A549 (cell line): Measurements from ENCODE around the gene C17orf113. TPM values are rescaled to one million over a fixed set of nuclear protein-coding genes. Genes with fewer than 3 reads are reported as not detected.
"Not testable (repeated sequence)": the region's sequence is repeated elsewhere in the genome, so short reads cannot be mapped to it uniquely, and the experiment has no call there.

ENCODE experiments used
- ATAC-seq, 2 experiments: fragments of 200-7000 bp in 1 of 2; fragments of >200 bp in 1 of 2; cut with Nextera tagmentation in 1 of 2; cut with Tn5 transposase in 1 of 2; 3 replicates each; pipeline versions ENCODE4 v1.8.0 to v1.9.1; 2018 to 2020; ENCODE audit warnings: mild to moderate bottlenecking in 1 of 2, moderate library complexity in 1 of 2
- CTCF ChIA-PET: fragments of 300-600 bp; sonication (Branson Sonifier 250); formaldehyde crosslinking; extraction: SDS; loops from one replicate; lab custom pipeline; 2021; ENCODE audit warnings: antibody characterized with exemption, inconsistent platforms; lab: Yijun Ruan, JAX
- POLR2A ChIA-PET: fragments of 350-600 bp; formaldehyde crosslinking; extraction: SDS; loops from one replicate; lab custom pipeline; 2021; ENCODE audit warnings: antibody characterized with exemption, inconsistent platforms; lab: Yijun Ruan, JAX
- DNase-seq, 2 experiments: peaks; one replicate each; pipeline versions ENCODE4 v3.0.0 to v3.0.0-alpha.2; 2011 to 2016; ENCODE audit warnings: low read depth in 1 of 2, low spot score in 1 of 2
- FAIRE-seq: peaks from 2 replicates; lab custom pipeline; 2011; peaks lifted over from hg19 to GRCh38; lab: Jason Lieb, UNC
- H3K27ac ChIP-seq, 2 experiments: fragments of >200 bp; sonication (Bioruptor Twin); formaldehyde crosslinking; 3 replicates each; pipeline ENCODE4 v1.5.1; 2016 to 2017
- H3K4me1 ChIP-seq: fragments of >200 bp; sonication (Bioruptor Twin); formaldehyde crosslinking; 3 replicates; pipeline ENCODE4 v1.6.1; 2016
- H3K4me2 ChIP-seq: fragments of >200 bp; sonication (Bioruptor Twin); formaldehyde crosslinking; 3 replicates; pipeline ENCODE4 v1.6.1; 2016
- H3K4me3 ChIP-seq: fragments of >200 bp; sonication (Bioruptor Twin); formaldehyde crosslinking; 3 replicates; pipeline ENCODE4 v1.5.1; 2016
- H3K9me3 ChIP-seq: fragments of >200 bp; sonication (Bioruptor Twin); formaldehyde crosslinking; 3 replicates; pipeline ENCODE4 v1.6.1; 2016
- BHLHE40 ChIP-seq: IDR thresholded peaks from 2 replicates; pipeline ENCODE4 v1.6.1; 2012; ENCODE audit warnings: low read depth, low read length, inconsistent platforms
- CEBPB ChIP-seq, 2 experiments: fragments of >200 bp in 1 of 2; sonication (Bioruptor Twin) in 1 of 2; formaldehyde crosslinking in 1 of 2; IDR thresholded peaks; 2 replicates each; pipeline ENCODE4 v1.6.1; 2012 to 2016
- CHD2 ChIP-seq: fragments of 150-350 bp; IDR thresholded peaks from 2 replicates; pipeline ENCODE4 v1.6.1; 2014; ENCODE audit warnings: low read length; ENCODE audit not compliant: partially characterized antibody
- EHMT2 ChIP-seq: fragments of 200-600 bp; sonication (generic); IDR thresholded peaks from 2 replicates; pipeline ENCODE4 v1.6.1; 2016; ENCODE audit warnings: antibody characterized with exemption, low read depth, mild to moderate bottlenecking, moderate library complexity
- FOSB ChIP-seq: fragments of 250-450 bp; sonication (Bioruptor Pico); IDR thresholded peaks from 2 replicates; pipeline ENCODE4 v1.5.0; 2020; ENCODE audit warnings: mild to moderate bottlenecking, moderate library complexity
- HOXB13 ChIP-seq: fragments of 250-450 bp; sonication (Bioruptor Pico); IDR thresholded peaks from 2 replicates; pipeline ENCODE4 v1.5.0; 2020; ENCODE audit warnings: low read depth, mild to moderate bottlenecking, moderate library complexity
- JUN ChIP-seq, 2 experiments: fragments of >200 bp; sonication (Bioruptor Twin); formaldehyde crosslinking; IDR thresholded peaks; 2 replicates in 1 of 2; 3 replicates in 1 of 2; pipeline ENCODE4 v1.6.1; 2016 to 2017
- JUNB ChIP-seq: fragments of >200 bp; sonication (Bioruptor Twin); formaldehyde crosslinking; IDR thresholded peaks from 2 replicates; pipeline ENCODE4 v1.6.1; 2016
- NFE2L2 ChIP-seq: fragments of 150-350 bp; conservative IDR thresholded peaks from 2 replicates; pipeline ENCODE4 v1.6.1; 2014; ENCODE audit warnings: low read length
- NPAS2 ChIP-seq: fragments of 250-450 bp; sonication (Bioruptor Pico); IDR thresholded peaks from 2 replicates; pipeline ENCODE4 v1.8.0; 2022; ENCODE audit warnings: mild to moderate bottlenecking, moderate library complexity, borderline replicate concordance
- NR3C1 ChIP-seq: fragments of >200 bp; sonication (Bioruptor Twin); formaldehyde crosslinking; IDR thresholded peaks from 3 replicates; pipeline ENCODE4 v1.6.1; 2017
- RFX5 ChIP-seq: fragments of 450-650 bp; IDR thresholded peaks from 2 replicates; pipeline ENCODE4 v1.7.1; 2014; ENCODE audit warnings: antibody characterized with exemption, mild to moderate bottlenecking, moderate library complexity
- SMC3 ChIP-seq: fragments of >200 bp; sonication (Bioruptor Twin); formaldehyde crosslinking; IDR thresholded peaks from 3 replicates; pipeline ENCODE4 v1.6.1; 2018; ENCODE audit warnings: inconsistent platforms
- TP53 ChIP-seq: fragments of 250-450 bp; sonication (Bioruptor Pico); IDR thresholded peaks from 2 replicates; pipeline ENCODE4 v1.5.0; 2021; ENCODE audit warnings: mild to moderate bottlenecking, moderate library complexity
- ZSCAN20 ChIP-seq: fragments of 250-450 bp; sonication (Bioruptor Pico); IDR thresholded peaks from 2 replicates; pipeline ENCODE4 v1.8.0; 2022; ENCODE audit warnings: mild to moderate bottlenecking, moderate library complexity
- WGBS: methylation state at CpG from one replicate; pipeline ENCODE4 v1.1.6; 2017; ENCODE audit errors: missing lambda C conversion rate; 5-methylcytosine and 5-hydroxymethylcytosine counted together
- polyA plus RNA-seq, 4 experiments: library from polyadenylated mRNA; depleted of rRNA in 3 of 4; stranded (reverse); fragments of >200 nt; fragmentation: RNase III in 1 of 4; extraction: RNeasy Plus Mini Kit Qiagen cat#74134 plus additional on column Dnase treatment in 1 of 4; gene quantifications; 2 replicates in 3 of 4; 3 replicates in 1 of 4; pipeline ENCODE4 v1.2.3, GENCODE V29; 2011 to 2017
- TF ChIP-seq, protein P1 (sequence below): fragments of >200 bp; sonication (Bioruptor Twin); formaldehyde crosslinking; IDR thresholded peaks from 3 replicates; pipeline ENCODE4 v1.5.1; 2016
- TF ChIP-seq, protein P2 (sequence below): fragments of 450-650 bp; IDR thresholded peaks from 2 replicates; pipeline ENCODE4 v1.6.1; 2014; ENCODE audit warnings: antibody characterized with exemption
- TF ChIP-seq, protein P3 (sequence below): fragments of 250-450 bp; sonication (Bioruptor Pico); IDR thresholded peaks from 2 replicates; pipeline ENCODE4 v1.5.0; 2020; ENCODE audit warnings: low read depth, mild to moderate bottlenecking, moderate library complexity
- TF ChIP-seq, protein P4 (sequence below): IDR thresholded peaks from 2 replicates; pipeline ENCODE4 v1.6.1; 2012
- TF ChIP-seq, protein P5 (sequence below): IDR thresholded peaks from 2 replicates; pipeline ENCODE4 v1.6.1; 2012; ENCODE audit warnings: low read depth, borderline replicate concordance

Gene C17orf113
- polyA plus RNA-seq, 2 of the 4 experiments (the other 2 are of a cell fraction) = 0.67 to 1.0 TPM

DNA sequence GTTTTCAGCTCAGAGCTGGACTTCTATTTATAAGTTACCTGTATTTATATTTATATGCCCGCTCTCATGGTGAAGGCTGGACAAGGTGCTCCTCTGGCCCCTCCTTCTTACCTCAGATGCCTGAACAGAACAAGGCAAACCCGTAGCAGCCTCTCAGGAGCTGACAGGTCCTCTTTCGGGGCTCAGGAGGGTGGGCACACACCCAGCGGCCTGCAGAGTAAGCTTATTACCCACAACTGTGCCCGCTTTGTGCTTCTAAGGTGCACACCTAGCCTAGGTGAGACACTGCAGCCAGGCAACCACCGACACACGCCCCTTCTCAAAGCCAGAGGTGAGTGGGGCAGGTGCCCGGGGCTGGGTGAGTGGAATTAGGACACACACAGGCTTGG is 25.2 kb downstream of the C17orf113 start:
- POLR2A ChIA-PET = interaction anchor here (0.8 to 1.2 kb wide), 2 partner anchors 9 to 59 kb away, joined by 4 read pairs; partner anchors contain the start of gene CNP
- ATAC-seq = peak in 1 of 2 experiments; percentile 12; a peak in 3 of 6 replicates
- Histone ChIP-seq H3K4me2 (peak overlapping the region; percentile 57), H3K9me3 (no peaks in the 10 kb centered on the region), H3K4me3 (no peak overlapping the region), H3K27ac (peak overlapping the region; percentile 42 to 73; a peak in 5 of 6 replicates), H3K4me1 (peaks cover 32% of the 10 kb centered on the region)
- no peak for DNase-seq
- 53% methylated on average over 8 of the region's 8 CpGs for WGBS
- TF ChIP-seq RFX5 = no peak
- TF ChIP-seq, protein P1, sequence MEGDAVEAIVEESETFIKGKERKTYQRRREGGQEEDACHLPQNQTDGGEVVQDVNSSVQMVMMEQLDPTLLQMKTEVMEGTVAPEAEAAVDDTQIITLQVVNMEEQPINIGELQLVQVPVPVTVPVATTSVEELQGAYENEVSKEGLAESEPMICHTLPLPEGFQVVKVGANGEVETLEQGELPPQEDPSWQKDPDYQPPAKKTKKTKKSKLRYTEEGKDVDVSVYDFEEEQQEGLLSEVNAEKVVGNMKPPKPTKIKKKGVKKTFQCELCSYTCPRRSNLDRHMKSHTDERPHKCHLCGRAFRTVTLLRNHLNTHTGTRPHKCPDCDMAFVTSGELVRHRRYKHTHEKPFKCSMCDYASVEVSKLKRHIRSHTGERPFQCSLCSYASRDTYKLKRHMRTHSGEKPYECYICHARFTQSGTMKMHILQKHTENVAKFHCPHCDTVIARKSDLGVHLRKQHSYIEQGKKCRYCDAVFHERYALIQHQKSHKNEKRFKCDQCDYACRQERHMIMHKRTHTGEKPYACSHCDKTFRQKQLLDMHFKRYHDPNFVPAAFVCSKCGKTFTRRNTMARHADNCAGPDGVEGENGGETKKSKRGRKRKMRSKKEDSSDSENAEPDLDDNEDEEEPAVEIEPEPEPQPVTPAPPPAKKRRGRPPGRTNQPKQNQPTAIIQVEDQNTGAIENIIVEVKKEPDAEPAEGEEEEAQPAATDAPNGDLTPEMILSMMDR = peak; percentile 37; the same call in 2 of the 3 replicates
- 0 out of 5 replicates have a peak, but pooled peaks of 1 of the 2 experiments have one; percentile 15 for TF ChIP-seq JUN (IDR thresholded peaks at IDR 0.05)
- no peak for FAIRE-seq
- CTCF ChIA-PET = interaction anchor here (0.5 to 19.4 kb wide), 44 partner anchors 8 to 961 kb away, joined by 3 to 658 read pairs (median 4); partner anchors contain the start of genes C17orf113, CNP, DHX58 and DNAJC7

DNA sequence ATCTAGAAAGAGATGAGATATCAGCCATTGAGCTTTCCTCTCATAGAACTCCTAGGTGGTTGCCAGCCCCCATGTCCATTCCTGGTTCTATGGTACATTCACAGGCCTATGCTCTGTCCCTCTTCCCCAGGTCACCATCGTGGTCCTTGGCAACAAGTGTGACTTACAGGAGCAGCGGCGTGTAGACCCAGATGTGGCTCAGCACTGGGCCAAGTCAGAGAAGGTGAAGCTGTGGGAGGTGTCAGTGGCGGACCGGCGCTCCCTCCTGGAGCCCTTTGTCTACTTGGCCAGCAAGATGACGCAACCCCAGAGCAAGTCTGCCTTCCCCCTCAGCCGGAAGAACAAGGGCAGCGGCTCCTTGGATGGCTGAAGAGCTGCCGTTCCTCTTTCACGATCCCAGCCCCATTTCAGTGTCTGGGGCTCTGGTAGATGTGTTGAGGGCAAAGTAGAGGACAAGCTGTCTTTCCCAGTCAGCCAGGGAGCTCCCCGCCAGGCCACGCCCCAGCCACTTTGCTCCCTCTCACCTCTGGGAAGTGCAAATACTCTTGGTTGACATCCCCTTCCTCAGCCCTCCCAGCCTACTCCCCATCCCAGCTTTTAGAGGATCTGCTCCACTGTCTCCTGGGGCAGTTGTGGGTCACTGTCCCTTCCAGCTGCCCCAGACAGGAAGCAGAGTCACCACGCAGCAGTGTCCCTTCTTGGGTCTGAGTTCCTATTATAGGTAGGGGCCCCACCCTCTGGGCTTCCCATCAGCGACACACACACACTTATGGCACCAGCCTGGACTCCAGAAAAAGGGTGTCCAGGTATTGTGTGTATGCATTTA is 26.7 kb downstream of the C17orf113 start:
- Histone ChIP-seq H3K4me2 (peak overlapping the region; percentile 57; the same call in 2 of the 3 replicates), H3K4me1 (peaks cover 32% of the 10 kb centered on the region), H3K27ac (peak overlapping the region; percentile 42 to 73; a peak in 5 of 6 replicates)
- ChIA-PET CTCF (interaction anchor here (0.6 to 19.4 kb wide), 28 partner anchors 8 to 524 kb away, joined by 3 to 658 read pairs (median 4); partner anchors contain the start of genes C17orf113, CNP, DHX58 and GHDC), POLR2A (no interaction called here)
- WGBS = 93% methylated on average over 15 of the region's 15 CpGs
- FAIRE-seq (no peak), DNase-seq (no peak)
- TF ChIP-seq, protein P2, sequence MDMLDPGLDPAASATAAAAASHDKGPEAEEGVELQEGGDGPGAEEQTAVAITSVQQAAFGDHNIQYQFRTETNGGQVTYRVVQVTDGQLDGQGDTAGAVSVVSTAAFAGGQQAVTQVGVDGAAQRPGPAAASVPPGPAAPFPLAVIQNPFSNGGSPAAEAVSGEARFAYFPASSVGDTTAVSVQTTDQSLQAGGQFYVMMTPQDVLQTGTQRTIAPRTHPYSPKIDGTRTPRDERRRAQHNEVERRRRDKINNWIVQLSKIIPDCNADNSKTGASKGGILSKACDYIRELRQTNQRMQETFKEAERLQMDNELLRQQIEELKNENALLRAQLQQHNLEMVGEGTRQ = no peak
- peak in 1 of 2 experiments; percentile 78; a peak in 2 of 4 replicates for TF ChIP-seq CEBPB (IDR thresholded peaks at IDR 0.05)
- TF ChIP-seq, all 56 proteins: peak for 1
- ATAC-seq = no peak
- no peak overlapping the region for H3K4me3 ChIP-seq
- H3K9me3 ChIP-seq = no peaks in the 10 kb centered on the region

DNA sequence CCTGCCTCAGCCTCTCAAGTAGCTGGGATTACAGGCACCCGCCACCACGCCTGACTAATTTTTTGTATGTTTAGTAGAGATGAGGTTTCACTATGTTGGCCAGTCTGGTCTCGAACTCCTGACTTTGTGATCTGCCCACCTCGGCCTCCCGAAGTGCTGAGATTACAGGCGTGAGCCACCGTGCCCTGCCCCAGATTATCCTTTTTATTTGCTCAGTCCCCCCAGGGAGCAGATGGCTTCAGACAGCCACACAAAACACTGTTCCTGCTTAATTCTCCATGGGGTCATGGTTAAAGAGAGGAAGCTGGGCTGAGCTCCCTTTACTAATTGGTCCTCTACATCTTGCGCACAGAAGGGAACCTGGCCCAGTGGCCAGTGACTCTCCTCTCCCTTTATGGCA is 29.6 kb downstream of the C17orf113 start:
- peak overlapping the region; percentile 73 for H3K4me2 ChIP-seq
- peak overlapping the region; percentile 92 to 93; a peak in 5 of 6 replicates for H3K27ac ChIP-seq
- ATAC-seq, FAIRE-seq, DNase-seq, H3K9me3 ChIP-seq: not testable (repeated sequence)
- H3K4me1 ChIP-seq = peaks cover 39% of the 10 kb centered on the region
- whole genome bisulfite sequencing = 68% methylated on average over 8 of the region's 8 CpGs
- ChIA-PET CTCF (interaction anchor here (1.0 to 19.4 kb wide), 24 partner anchors 9 to 515 kb away, joined by 3 to 658 read pairs (median 6); partner anchors contain the start of genes CNP, DHX58, HSPB9 and KAT2A), POLR2A (interaction anchor here (1.0 to 2.3 kb wide), 3 partner anchors 18 to 93 kb away, joined by 4 to 5 read pairs (median 5); partner anchors contain the start of gene CNP)
- H3K4me3 ChIP-seq = peak overlapping the region; percentile 93

DNA sequence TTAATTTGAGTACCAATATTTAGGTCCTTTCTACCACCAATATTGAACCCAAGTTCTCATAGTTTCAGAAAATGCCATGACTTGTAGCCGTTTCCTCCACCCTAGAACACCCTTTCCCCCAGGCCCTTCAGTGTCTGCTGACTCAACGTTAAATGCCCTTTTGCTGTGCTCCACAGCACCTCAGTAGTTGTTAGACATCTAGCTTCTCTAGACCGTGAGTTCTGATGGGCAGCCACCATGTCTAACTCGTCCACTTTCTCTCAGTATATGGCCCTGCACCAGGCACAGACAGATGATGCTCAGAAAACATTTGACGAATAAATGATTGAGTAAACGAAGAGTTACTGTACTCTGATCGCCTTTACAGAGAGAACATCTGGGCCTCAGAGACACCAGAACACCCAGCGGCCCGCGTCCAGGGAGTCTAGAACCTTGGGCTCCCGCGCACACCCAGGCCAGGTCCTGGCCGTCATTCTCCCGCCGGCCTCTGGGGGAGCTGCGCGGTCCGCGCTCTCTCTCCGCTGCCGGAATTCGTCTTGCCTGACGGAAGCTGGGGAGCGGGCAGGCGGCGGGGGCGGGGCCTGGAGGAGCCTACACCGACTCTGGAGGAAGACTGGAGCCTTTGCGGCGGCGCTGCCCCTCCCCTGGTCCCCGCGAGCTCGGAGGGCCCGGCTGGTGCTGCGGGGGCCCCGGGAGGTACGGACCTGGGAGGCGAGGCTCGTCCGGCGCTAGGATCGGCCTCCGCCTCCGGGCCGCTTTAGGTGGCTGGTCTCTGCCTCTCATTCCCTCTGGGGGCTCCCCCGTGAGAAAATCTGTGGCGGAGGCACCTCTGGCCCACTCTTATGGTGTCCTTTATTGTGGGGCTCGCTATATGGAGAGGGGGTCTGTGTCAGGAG is 30.6 kb downstream of the C17orf113 start, which contains the start of gene NKIRAS2:
Gene NKIRAS2 (plus strand): TSS at position 582 of the 896 bp plus-strand sequence. CDS start 1,488 bp downstream, outside the sequence.
- Histone ChIP-seq H3K4me3 (peak within 1 kb of the TSS; percentile 93), H3K4me2 (peak within 1 kb of the TSS; percentile 73), H3K9me3 (no peaks in the 10 kb centered on the region), H3K4me1 (peaks cover 40% of the 10 kb centered on the region), H3K27ac (peak within 1 kb of the TSS; percentile 92 to 93)
- 14% methylated on average over 22 of the region's 49 CpGs for WGBS
- FAIRE-seq (no peak), DNase-seq (peak; percentile 94 to 98), ATAC-seq (peak; percentile 72 to 80)
- ChIA-PET CTCF (interaction anchor here (0.5 to 19.4 kb wide), 29 partner anchors 10 to 549 kb away, joined by 3 to 658 read pairs (median 5); partner anchors contain the start of genes CNP, DHX58, HSPB9 and KAT2A), POLR2A (interaction anchor here (0.6 to 2.3 kb wide), 8 partner anchors 11 to 260 kb away, joined by 3 to 5 read pairs (median 4); partner anchors contain the start of genes CNP and ODAD4)
- TF ChIP-seq HOXB13 (CRISPR knock-in tag) (peak; percentile 35; the same call in 1 of the 2 replicates), SMC3 (0 out of 3 replicates have a peak, but pooled peaks have one; percentile 12), JUNB (no peak), TP53 (CRISPR knock-in tag) (no peak), RFX5 (no peak), EHMT2 (peak; percentile 85), CHD2 (no peak), ZSCAN20 (CRISPR knock-in tag) (no peak), FOSB (CRISPR knock-in tag) (no peak), JUN (IDR thresholded peaks at IDR 0.05) (peak in 1 of 2 experiments; percentile 92; a peak in 4 of 5 replicates), NFE2L2 (no peak), NR3C1 (no peak), NPAS2 (CRISPR knock-in tag) (no peak), BHLHE40 (no peak)
- TF ChIP-seq, protein P3, sequence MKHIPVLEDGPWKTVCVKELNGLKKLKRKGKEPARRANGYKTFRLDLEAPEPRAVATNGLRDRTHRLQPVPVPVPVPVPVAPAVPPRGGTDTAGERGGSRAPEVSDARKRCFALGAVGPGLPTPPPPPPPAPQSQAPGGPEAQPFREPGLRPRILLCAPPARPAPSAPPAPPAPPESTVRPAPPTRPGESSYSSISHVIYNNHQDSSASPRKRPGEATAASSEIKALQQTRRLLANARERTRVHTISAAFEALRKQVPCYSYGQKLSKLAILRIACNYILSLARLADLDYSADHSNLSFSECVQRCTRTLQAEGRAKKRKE (CRISPR knock-in tag) = no peak
- TF ChIP-seq, protein P4, sequence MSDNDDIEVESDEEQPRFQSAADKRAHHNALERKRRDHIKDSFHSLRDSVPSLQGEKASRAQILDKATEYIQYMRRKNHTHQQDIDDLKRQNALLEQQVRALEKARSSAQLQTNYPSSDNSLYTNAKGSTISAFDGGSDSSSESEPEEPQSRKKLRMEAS = peak; percentile 88
- TF ChIP-seq, protein P5, sequence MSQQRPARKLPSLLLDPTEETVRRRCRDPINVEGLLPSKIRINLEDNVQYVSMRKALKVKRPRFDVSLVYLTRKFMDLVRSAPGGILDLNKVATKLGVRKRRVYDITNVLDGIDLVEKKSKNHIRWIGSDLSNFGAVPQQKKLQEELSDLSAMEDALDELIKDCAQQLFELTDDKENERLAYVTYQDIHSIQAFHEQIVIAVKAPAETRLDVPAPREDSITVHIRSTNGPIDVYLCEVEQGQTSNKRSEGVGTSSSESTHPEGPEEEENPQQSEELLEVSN = no peak
